Ishikawa (cell line): Measurements from ENCODE around the gene CCDC188.

Experiments
- CEBPB ChIP-seq: IDR thresholded peaks from 2 replicates; pipeline ENCODE4 v1.6.1; 2012
- CREB1 ChIP-seq: IDR thresholded peaks from 2 replicates; pipeline ENCODE4 v1.6.1; 2012; ENCODE audit warnings: low read depth
- EGR1 ChIP-seq: IDR thresholded peaks from 2 replicates; pipeline ENCODE4 v1.6.1; 2012
- EP300 ChIP-seq: IDR thresholded peaks from 2 replicates; pipeline ENCODE4 v1.6.1; 2012; ENCODE audit warnings: borderline replicate concordance
- FOXM1 ChIP-seq: IDR thresholded peaks from 2 replicates; pipeline ENCODE4 v1.6.1; 2012; ENCODE audit warnings: low read depth, borderline replicate concordance
- MAX ChIP-seq: IDR thresholded peaks from 2 replicates; pipeline ENCODE4 v1.6.1; 2012
- NFIC ChIP-seq: IDR thresholded peaks from 2 replicates; pipeline ENCODE4 v1.6.1; 2012
- RAD21 ChIP-seq: IDR thresholded peaks from 2 replicates; pipeline ENCODE4 v1.6.1; 2012; ENCODE audit warnings: low read depth
- REST ChIP-seq: IDR thresholded peaks from 2 replicates; pipeline ENCODE4 v1.6.1; 2012; ENCODE audit warnings: low read depth, mild to moderate bottlenecking
- TAF1 ChIP-seq: IDR thresholded peaks from 2 replicates; pipeline ENCODE4 v1.6.1; 2012; ENCODE audit warnings: low read depth, mild to moderate bottlenecking
- TCF12 ChIP-seq: IDR thresholded peaks from 2 replicates; pipeline ENCODE4 v1.6.1; 2012; ENCODE audit warnings: low read depth
- TEAD4 ChIP-seq: IDR thresholded peaks from 2 replicates; pipeline ENCODE4 v1.6.1; 2012
- USF1 ChIP-seq: IDR thresholded peaks from 2 replicates; pipeline ENCODE4 v1.6.1; 2012
- YY1 ChIP-seq: IDR thresholded peaks from 2 replicates; pipeline ENCODE4 v1.6.1; 2012; ENCODE audit warnings: low read depth
- ZBTB7A ChIP-seq: IDR thresholded peaks from 2 replicates; pipeline ENCODE4 v1.6.1; 2012; ENCODE audit warnings: low read depth

CCDC188 gene

GRCh38 chr22:20107471-20107901, 43.4 kb downstream of the CCDC188 start:
- TF ChIP-seq EP300 (no peak), RAD21 (no peak), NFIC (no peak), USF1 (no peak), REST (no peak), EGR1 (no peak), CREB1 (no peak), YY1 (no peak), CEBPB (no peak), MAX (no peak), ZBTB7A (no peak)

GRCh38 chr22:20106849-20107237, 44.0 kb downstream of the CCDC188 start:
- TF ChIP-seq CREB1 (no peak), USF1 (no peak), MAX (no peak), RAD21 (no peak), FOXM1 (no peak)

GRCh38 chr22:20106205-20106848, 44.5 kb downstream of the CCDC188 start:
- TF ChIP-seq TEAD4 (no peak), ZBTB7A (no peak), NFIC (no peak), USF1 (no peak), EP300 (no peak), EGR1 (no peak), RAD21 (no peak), TCF12 (no peak), REST (no peak), YY1 (no peak), MAX (no peak), TAF1 (no peak), FOXM1 (no peak), CREB1 (no peak)

GRCh38 chr22:20105456-20106204, 45.2 kb downstream of the CCDC188 start:
- TF ChIP-seq CREB1 (no peak), TAF1 (no peak), FOXM1 (no peak), MAX (no peak), ZBTB7A (no peak), YY1 (no peak), EGR1 (no peak), NFIC (no peak), EP300 (no peak), USF1 (no peak)
